AG09319 (cell line): ENCODE results near the gene EML2.

Experiments used
- DNase-seq: peaks from one replicate; pipeline ENCODE4 v3.0.0-alpha.2; 2010; ENCODE audit warnings: low read depth; ENCODE audit errors: extremely low read depth
- CTCF ChIP-seq: IDR thresholded peaks from 2 replicates; pipeline ENCODE4 v1.5.1; 2011; ENCODE audit warnings: low read depth, mild to moderate bottlenecking, inconsistent platforms, low read length, moderate library complexity

The EML2 gene

GRCh38 chr19:45676851-45677263 lies 37.7 kb upstream of the EML2 start:
- no peak for TF ChIP-seq CTCF
- DNase-seq: no peak

- no peak for TF ChIP-seq CTCF
- no peak for DNase-seq
Measured at GRCh38 chr19:45674946-45675345, 35.7 kb upstream of the EML2 start.

GRCh38 chr19:45670670-45671453 lies 31.7 kb upstream of the EML2 start:
- no peak for TF ChIP-seq CTCF
- no peak for DNase-seq

GRCh38 chr19:45668342-45668871 lies 29.2 kb upstream of the EML2 start:
- no peak for DNase-seq
- no peak for TF ChIP-seq CTCF

- no peak for DNase-seq
Measured at GRCh38 chr19:45667620-45668341, 28.6 kb upstream of the EML2 start, which contains the start of gene GIPR. GIPR (plus strand) TSS chr19:45668221; CDS start chr19:45669521, 1,300 bp downstream.

GRCh38 chr19:45664575-45664974 lies 25.4 kb upstream of the EML2 start:
- no peak for DNase-seq
- no peak for TF ChIP-seq CTCF

More at GRCh38 chr19:45667620-45668341, 28.6 kb upstream of the EML2 start, which contains the start of gene GIPR:
- TF ChIP-seq CTCF: no peak

GRCh38 chr19:45663800-45664199 lies 24.6 kb upstream of the EML2 start:
- no peak for DNase-seq
- TF ChIP-seq CTCF: no peak
